PC-3 (cell line): ENCODE measurements around the gene RAPGEF4. TPM values are rescaled to one million over a fixed set of nuclear protein-coding genes. Genes with fewer than 3 reads are reported as not detected.

Source experiments
- ATAC-seq: fragments of 200-7000 bp; cut with Tn5 transposase; 2 replicates; pipeline ENCODE4 v1.9.1; 2020; ENCODE audit warnings: mild to moderate bottlenecking, moderate library complexity
- BruUV-seq: library from RNA; stranded (reverse); fragments of 400-500 nt; replicated peaks from 2 replicates; lab custom pipeline; 2021; lab: Mats Ljungman, UMichigan
- CTCF ChIA-PET: fragments of 300-600 bp; sonication (Branson Sonifier 250); formaldehyde crosslinking; loops from one replicate; lab custom pipeline; 2022; ENCODE audit warnings: antibody characterized with exemption; lab: Charles Lee
- POLR2A ChIA-PET: fragments of 300-600 bp; sonication (Branson Sonifier 250); formaldehyde crosslinking; loops from one replicate; lab custom pipeline; 2022; ENCODE audit warnings: antibody characterized with exemption; ENCODE audit not compliant: unreplicated experiment; lab: Charles Lee
- DNase-seq: peaks from one replicate; pipeline ENCODE4 v3.0.0-alpha.2; 2015
- H2AFZ ChIP-seq: fragments of 300-600 bp; sonication (generic); 2 replicates; pipeline ENCODE4 v1.6.0; 2016; ENCODE audit warnings: antibody characterized with exemption, low read length
- H3F3A ChIP-seq: fragments of 300-600 bp; sonication (generic); one replicate; pipeline ENCODE4 v1.6.0; 2017; ENCODE audit warnings: antibody characterized with exemption, low read length, control low read depth, mild to moderate bottlenecking; ENCODE audit not compliant: unreplicated experiment
- H3K27ac ChIP-seq: fragments of 300-600 bp; sonication (generic); 2 replicates; pipeline ENCODE4 v1.5.1; 2016; ENCODE audit warnings: mild to moderate bottlenecking, low read length
- H3K27me3 ChIP-seq: fragments of 300-600 bp; sonication (generic); 2 replicates; pipeline ENCODE4 v1.6.1; 2016; ENCODE audit warnings: low read length, mixed read lengths
- H3K36me3 ChIP-seq: fragments of 300-600 bp; sonication (generic); 2 replicates; pipeline ENCODE4 v1.6.1; 2016; ENCODE audit warnings: low read depth, mixed run types, low read length, mixed read lengths
- H3K4me1 ChIP-seq: fragments of 300-600 bp; sonication (generic); 2 replicates; pipeline ENCODE4 v1.5.1; 2016; ENCODE audit warnings: low read length; ENCODE audit not compliant: insufficient read depth
- H3K4me2 ChIP-seq: fragments of 300-600 bp; sonication (generic); 2 replicates; pipeline ENCODE4 v1.6.0; 2016; ENCODE audit warnings: low read length
- H3K4me3 ChIP-seq: fragments of 300-600 bp; sonication (generic); 2 replicates; pipeline ENCODE4 v1.5.1; 2016; ENCODE audit warnings: mild to moderate bottlenecking, low read length, mixed read lengths
- H3K79me2 ChIP-seq: fragments of 300-600 bp; sonication (generic); 2 replicates; pipeline ENCODE4 v1.6.1; 2017; ENCODE audit warnings: low read length, mixed read lengths
- H3K9ac ChIP-seq: fragments of 300-600 bp; sonication (generic); 2 replicates; pipeline ENCODE4 v1.6.0; 2016; ENCODE audit warnings: mild to moderate bottlenecking, low read length
- H3K9me2 ChIP-seq: fragments of 300-600 bp; sonication (generic); replicated peaks from 2 replicates; pipeline ENCODE4 v1.6.1; 2016; ENCODE audit warnings: mixed run types, low read length, mixed read lengths
- H3K9me3 ChIP-seq: fragments of 300-600 bp; sonication (generic); 2 replicates; pipeline ENCODE4 v1.6.1; 2016; ENCODE audit warnings: low read length, mixed read lengths
- H4K20me1 ChIP-seq: fragments of 300-600 bp; sonication (generic); 2 replicates; pipeline ENCODE4 v1.6.1; 2016; ENCODE audit warnings: low read length, mixed read lengths
- EZH2 ChIP-seq: fragments of 300-600 bp; sonication (generic); IDR thresholded peaks from one replicate; pipeline ENCODE4 v1.6.1; 2017; ENCODE audit warnings: antibody characterized with exemption, mild to moderate bottlenecking, low read length; ENCODE audit not compliant: unreplicated experiment
- EZH2phosphoT487 ChIP-seq: fragments of 300-600 bp; sonication (generic); IDR thresholded peaks from 2 replicates; pipeline ENCODE4 v1.6.1; 2018; ENCODE audit warnings: mild to moderate bottlenecking, antibody characterized with exemption, low read length, borderline replicate concordance
- intact Hi-C: fragments of 100-400 bp; cut with micrococcal nuclease; formaldehyde crosslinking; loops from 2 replicates; pipeline ENCODE4 v1.9.0; 2023
- total RNA-seq: library from RNA; depleted of rRNA; stranded (reverse); fragments of >200 nt; gene quantifications from 2 replicates; pipeline ENCODE4 v1.2.3, GENCODE V29; 2014
- TF ChIP-seq, protein P1 (sequence below): fragments of 300-600 bp; sonication (generic); conservative IDR thresholded peaks from 2 replicates; pipeline ENCODE4 v1.5.1; 2017; ENCODE audit warnings: antibody characterized with exemption, low read depth, mild to moderate bottlenecking, low read length

The RAPGEF4 gene
- total RNA-seq, 1 experiment from 2014 or later: 0.87 TPM

DNA sequence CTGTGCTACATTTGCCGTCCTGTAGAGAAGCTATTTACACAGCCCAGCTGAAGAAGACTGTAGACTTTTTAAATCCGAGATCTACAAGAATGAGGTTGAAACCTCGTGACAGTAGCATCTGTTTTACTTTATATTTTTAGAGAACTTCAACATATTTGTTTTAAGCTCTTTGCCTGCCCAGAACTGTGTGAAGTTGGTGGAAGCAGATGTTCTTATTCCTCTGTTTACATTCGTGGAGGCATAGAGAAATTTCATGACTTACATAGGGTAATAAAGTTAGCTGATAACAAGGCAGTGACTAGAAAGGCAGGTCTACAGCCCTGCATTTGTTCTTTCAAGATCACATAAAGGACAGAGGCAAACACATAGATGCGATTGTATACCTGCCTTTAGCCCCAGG, 293.0 kb downstream of the RAPGEF4 start:
- intact Hi-C loops: loop anchor here (5.0 kb wide), 1 partner anchor 1319 kb away; no protein-coding TSS in a partner anchor
- Histone ChIP-seq H3K9ac (no peak overlapping the region), H3K9me2 (no peaks in the 10 kb centered on the region), H3K4me3 (no peak overlapping the region), H3K36me3 (no peaks in the 10 kb centered on the region), H3K79me2 (no peaks in the 10 kb centered on the region), H3K27ac (no peak overlapping the region), H3K4me2 (no peak overlapping the region), H3F3A (no peaks in the 10 kb centered on the region), H4K20me1 (no peaks in the 10 kb centered on the region), H2AFZ (no peak overlapping the region), H3K9me3 (no peaks in the 10 kb centered on the region), H3K4me1 (peaks cover 4% of the 10 kb centered on the region), H3K27me3 (no peaks in the 10 kb centered on the region)
- no peak for ATAC-seq
- ChIA-PET POLR2A (no interaction called here), CTCF (interaction anchor here (0.7 to 2.1 kb wide), 3 partner anchors 21 to 182 kb away, joined by 3 to 6 read pairs (median 3); no protein-coding TSS in a partner anchor)
- TF ChIP-seq EZH2 (no peak), EZH2phosphoT487 (no peak)
- TF ChIP-seq, protein P1, sequence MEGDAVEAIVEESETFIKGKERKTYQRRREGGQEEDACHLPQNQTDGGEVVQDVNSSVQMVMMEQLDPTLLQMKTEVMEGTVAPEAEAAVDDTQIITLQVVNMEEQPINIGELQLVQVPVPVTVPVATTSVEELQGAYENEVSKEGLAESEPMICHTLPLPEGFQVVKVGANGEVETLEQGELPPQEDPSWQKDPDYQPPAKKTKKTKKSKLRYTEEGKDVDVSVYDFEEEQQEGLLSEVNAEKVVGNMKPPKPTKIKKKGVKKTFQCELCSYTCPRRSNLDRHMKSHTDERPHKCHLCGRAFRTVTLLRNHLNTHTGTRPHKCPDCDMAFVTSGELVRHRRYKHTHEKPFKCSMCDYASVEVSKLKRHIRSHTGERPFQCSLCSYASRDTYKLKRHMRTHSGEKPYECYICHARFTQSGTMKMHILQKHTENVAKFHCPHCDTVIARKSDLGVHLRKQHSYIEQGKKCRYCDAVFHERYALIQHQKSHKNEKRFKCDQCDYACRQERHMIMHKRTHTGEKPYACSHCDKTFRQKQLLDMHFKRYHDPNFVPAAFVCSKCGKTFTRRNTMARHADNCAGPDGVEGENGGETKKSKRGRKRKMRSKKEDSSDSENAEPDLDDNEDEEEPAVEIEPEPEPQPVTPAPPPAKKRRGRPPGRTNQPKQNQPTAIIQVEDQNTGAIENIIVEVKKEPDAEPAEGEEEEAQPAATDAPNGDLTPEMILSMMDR: no peak
- BruUV-seq: no TSS peak
- no peak for DNase-seq

DNA sequence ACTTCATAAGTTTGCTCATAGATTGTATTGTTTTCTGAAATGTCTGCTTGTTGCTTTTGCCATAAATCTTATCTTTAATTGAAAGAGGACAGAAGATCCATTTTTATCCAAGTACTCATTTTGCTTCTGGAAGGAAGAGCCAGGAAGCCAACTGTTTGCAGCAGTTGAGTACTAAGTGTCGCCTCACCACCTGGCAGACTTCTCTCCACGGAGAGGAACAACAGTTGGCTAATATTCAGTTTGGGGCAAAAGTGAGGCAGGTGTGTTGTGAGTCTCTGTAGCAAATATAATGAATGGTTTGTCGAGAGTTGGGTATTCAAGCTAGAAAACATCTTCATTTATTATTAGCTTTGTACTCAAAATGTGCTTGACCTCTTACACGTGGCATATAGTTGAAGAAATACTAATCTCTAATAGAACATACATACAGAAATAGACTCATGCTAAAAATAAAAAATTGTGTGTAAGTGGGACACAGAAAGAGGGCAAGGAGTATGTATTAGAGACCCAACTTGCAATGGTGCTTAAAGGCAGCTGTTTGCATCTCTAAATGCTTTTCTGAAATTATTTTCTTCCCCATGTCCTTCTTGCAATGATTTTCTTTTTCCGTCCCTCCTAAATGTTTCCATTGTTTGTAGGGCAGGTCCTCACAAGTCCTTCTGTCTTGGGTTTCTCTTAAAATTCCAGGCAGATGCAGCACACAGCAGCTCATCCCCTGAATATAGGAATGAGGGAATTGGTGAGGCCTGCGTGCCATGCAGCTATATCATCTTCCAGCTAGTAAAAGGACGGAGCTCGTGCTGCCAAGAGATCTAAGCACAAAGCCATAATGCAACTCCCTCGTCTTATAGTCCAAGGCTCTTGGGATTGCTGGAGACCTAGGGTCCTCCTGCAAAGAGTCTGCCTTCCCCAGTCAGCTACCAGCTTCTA, 295.2 kb downstream of the RAPGEF4 start:
- H2AFZ ChIP-seq: no peak overlapping the region
- ATAC-seq (no peak), DNase-seq (no peak)
- no peak overlapping the region for H3K4me3 ChIP-seq
- H3K4me1 ChIP-seq: peaks cover 4% of the 10 kb centered on the region
- no peak overlapping the region for H3K27ac ChIP-seq
- no peak overlapping the region for H3K4me2 ChIP-seq
- H3K27me3 ChIP-seq: no peaks in the 10 kb centered on the region
- TF ChIP-seq, protein P1: no peak
- TF ChIP-seq EZH2phosphoT487 (no peak), EZH2 (no peak)
- H4K20me1 ChIP-seq: no peaks in the 10 kb centered on the region
- no TSS peak for BruUV-seq
- H3K9me3 ChIP-seq: no peaks in the 10 kb centered on the region
- ChIA-PET CTCF (interaction anchor here (0.6 kb wide), 1 partner anchor 173 kb away, joined by 3 read pairs; no protein-coding TSS in a partner anchor), POLR2A (interaction anchor here (0.8 kb wide), 1 partner anchor 23 kb away, joined by 3 read pairs; no protein-coding TSS in a partner anchor)
- no peaks in the 10 kb centered on the region for H3K36me3 ChIP-seq
- no peaks in the 10 kb centered on the region for H3K79me2 ChIP-seq
- intact Hi-C loops: no loop called here
- H3K9ac ChIP-seq: no peak overlapping the region
- no peaks in the 10 kb centered on the region for H3F3A ChIP-seq
- no peaks in the 10 kb centered on the region for H3K9me2 ChIP-seq

DNA sequence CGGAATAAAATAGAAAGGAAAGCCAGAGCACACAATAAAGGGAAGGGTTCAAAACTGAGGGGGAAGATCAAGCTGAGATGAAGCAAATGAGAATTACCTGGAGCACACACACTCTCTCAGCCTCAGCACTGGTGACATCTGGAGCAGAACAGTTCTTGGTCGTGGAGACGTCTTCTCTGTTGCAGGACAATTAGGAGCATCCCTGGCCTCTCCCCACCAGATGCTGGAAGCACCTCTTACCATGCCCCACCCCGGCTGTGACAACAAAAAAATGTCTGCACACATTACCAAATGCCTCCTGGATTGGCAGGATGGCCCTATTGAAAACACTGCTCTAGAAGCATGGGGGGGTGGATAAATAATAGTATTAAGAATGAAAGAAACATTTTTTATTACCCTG, 296.4 kb downstream of the RAPGEF4 start:
- Histone ChIP-seq H3K9me2 (no peaks in the 10 kb centered on the region), H3F3A (no peaks in the 10 kb centered on the region), H4K20me1 (no peaks in the 10 kb centered on the region), H3K4me2 (no peak overlapping the region), H3K27ac (no peak overlapping the region), H2AFZ (no peak overlapping the region), H3K4me1 (peaks cover 4% of the 10 kb centered on the region), H3K36me3 (no peaks in the 10 kb centered on the region), H3K79me2 (no peaks in the 10 kb centered on the region), H3K9me3 (no peaks in the 10 kb centered on the region), H3K27me3 (no peaks in the 10 kb centered on the region), H3K4me3 (no peak overlapping the region), H3K9ac (no peak overlapping the region)
- DNase-seq (no peak), ATAC-seq (no peak)
- POLR2A ChIA-PET: no interaction called here
- intact Hi-C loops: no loop called here
- CTCF ChIA-PET: interaction anchor here (0.6 kb wide), 1 partner anchor 370 kb away, joined by 4 read pairs; no protein-coding TSS in a partner anchor
- BruUV-seq: no TSS peak
- TF ChIP-seq EZH2: no peak
- TF ChIP-seq EZH2phosphoT487: no peak
- TF ChIP-seq, protein P1: no peak
